Osteocyte (in vitro differentiated cells): ENCODE results near the gene C1orf87. TPM values are rescaled to one million over a fixed set of nuclear protein-coding genes. Genes with fewer than 3 reads are reported as not detected.
A peak's percentile ranks its signal among the peaks of the same experiment; 100 is the strongest.

Source experiments
- DNase-seq: peaks from one replicate; pipeline ENCODE4 v3.0.0; 2021; ENCODE audit warnings: mixed read lengths; ENCODE audit not compliant: unreplicated experiment; ENCODE audit errors: extremely low spot score
- H3K27ac Mint-ChIP-seq: one replicate; pipeline ENCODE4 v1.8.0; 2021; ENCODE audit warnings: mild to moderate bottlenecking, mixed read lengths; ENCODE audit not compliant: unreplicated experiment
- H3K27me3 Mint-ChIP-seq: one replicate; pipeline ENCODE4 v1.8.0; 2021; ENCODE audit warnings: mixed read lengths; ENCODE audit not compliant: unreplicated experiment
- H3K36me3 Mint-ChIP-seq: one replicate; pipeline ENCODE4 v1.8.0; 2021; ENCODE audit warnings: mixed read lengths; ENCODE audit not compliant: unreplicated experiment
- H3K4me1 Mint-ChIP-seq: one replicate; pipeline ENCODE4 v1.8.0; 2021; ENCODE audit warnings: mixed read lengths; ENCODE audit not compliant: unreplicated experiment
- H3K4me3 Mint-ChIP-seq: one replicate; pipeline ENCODE4 v1.8.0; 2021; ENCODE audit warnings: mild to moderate bottlenecking, moderate library complexity, mixed read lengths; ENCODE audit not compliant: unreplicated experiment
- H3K9me3 Mint-ChIP-seq: one replicate; pipeline ENCODE4 v1.8.0; 2021; ENCODE audit warnings: mixed read lengths; ENCODE audit not compliant: unreplicated experiment
- CTCF ChIP-seq: fragments of 200-600 bp; sonication (generic); IDR thresholded peaks from 2 replicates; pipeline ENCODE4 v1.5.0; 2021; ENCODE audit warnings: antibody characterized with exemption, mild to moderate bottlenecking, moderate library complexity
- total RNA-seq: library from RNA; stranded (reverse); gene quantifications from 2 replicates; pipeline ENCODE4 v1.2.1, GENCODE V29; 2021

Gene C1orf87
- total RNA-seq, 1 donor from 2014 or later = 0.94 TPM

GRCh38 chr1:60033066-60033465 lies 40.5 kb downstream of the C1orf87 start:
- no peak for TF ChIP-seq CTCF
- DNase-seq = no peak
- H3K27me3 Mint-ChIP-seq = no peaks in the 10 kb centered on the region
- no peak overlapping the region for H3K4me3 Mint-ChIP-seq
- H3K27ac Mint-ChIP-seq = no peak overlapping the region
- H3K9me3 Mint-ChIP-seq = no peaks in the 10 kb centered on the region
- no peaks in the 10 kb centered on the region for H3K36me3 Mint-ChIP-seq
- H3K4me1 Mint-ChIP-seq = peaks cover 29% of the 10 kb centered on the region

GRCh38 chr1:60031146-60031545 lies 42.4 kb downstream of the C1orf87 start:
- Mint-ChIP-seq H3K36me3 (no peaks in the 10 kb centered on the region), H3K9me3 (no peaks in the 10 kb centered on the region), H3K4me1 (peaks cover 23% of the 10 kb centered on the region), H3K27ac (peak overlapping the region; percentile 16), H3K27me3 (no peaks in the 10 kb centered on the region), H3K4me3 (no peak overlapping the region)
- DNase-seq = no peak
- no peak for TF ChIP-seq CTCF

GRCh38 chr1:60025552-60025951 lies 48.0 kb downstream of the C1orf87 start:
- Mint-ChIP-seq H3K36me3 (peaks cover 4% of the 10 kb centered on the region), H3K4me1 (no peaks in the 10 kb centered on the region), H3K4me3 (no peak overlapping the region), H3K27me3 (no peaks in the 10 kb centered on the region), H3K9me3 (peaks cover 6% of the 10 kb centered on the region), H3K27ac (no peak overlapping the region)
- no peak for TF ChIP-seq CTCF
- DNase-seq = no peak

- Mint-ChIP-seq H3K9me3 (peaks cover 20% of the 10 kb centered on the region), H3K27me3 (no peaks in the 10 kb centered on the region), H3K36me3 (peaks cover 12% of the 10 kb centered on the region), H3K27ac (no peak overlapping the region), H3K4me1 (no peaks in the 10 kb centered on the region), H3K4me3 (no peak overlapping the region)
- TF ChIP-seq CTCF = no peak
- no peak for DNase-seq
These were observed 55.9 kb downstream of the C1orf87 start for GRCh38 chr1:60017508-60018205.

- H3K9me3 Mint-ChIP-seq = peaks cover 12% of the 10 kb centered on the region
- H3K4me3 Mint-ChIP-seq = no peak overlapping the region
- no peaks in the 10 kb centered on the region for H3K27me3 Mint-ChIP-seq
These were observed 62.9 kb downstream of the C1orf87 start for GRCh38 chr1:60010690-60011089.

More at GRCh38 chr1:60010690-60011089, 62.9 kb downstream of the C1orf87 start:
- H3K27ac Mint-ChIP-seq = no peak overlapping the region
- H3K4me1 Mint-ChIP-seq = peaks cover 6% of the 10 kb centered on the region
- no peak for DNase-seq
- H3K36me3 Mint-ChIP-seq = peaks cover 8% of the 10 kb centered on the region
- TF ChIP-seq CTCF = no peak
